ENCODE results near the gene TAC4.

The TAC4 gene

GRCh38 chr17:49819651-49820050, 28.2 kb downstream of the TAC4 start:
- no peak for DNase-seq
- intact Hi-C loops (cut with DNase I): no loop called here

GRCh38 chr17:49819138-49819537, 28.7 kb downstream of the TAC4 start:
- intact Hi-C loops (cut with DNase I): no loop called here
- no peak for DNase-seq

- DNase-seq: no peak
These were observed 29.9 kb downstream of the TAC4 start for GRCh38 chr17:49817993-49818392.

GRCh38 chr17:49815761-49816281, 32.0 kb downstream of the TAC4 start:
- peak in 1 of 10 donors; percentile 15 for DNase-seq
- intact Hi-C loops (cut with DNase I): no loop called here

More at GRCh38 chr17:49817993-49818392, 29.9 kb downstream of the TAC4 start:
- intact Hi-C loops (cut with DNase I): no loop called here

GRCh38 chr17:49814781-49815529, 32.9 kb downstream of the TAC4 start:
- no peak for DNase-seq
- intact Hi-C loops (cut with DNase I): no loop called here

- intact Hi-C loops (cut with DNase I): loop anchor here (10.0 kb wide), 1 partner anchor 64 kb away; no protein-coding TSS in a partner anchor
- no peak for DNase-seq
These were observed 38.8 kb downstream of the TAC4 start for GRCh38 chr17:49809056-49809455.

GRCh38 chr17:49798738-49799137, 49.1 kb downstream of the TAC4 start:
- no peak for DNase-seq

GRCh38 chr17:49798182-49798581, 49.7 kb downstream of the TAC4 start:
- intact Hi-C loops (cut with DNase I): no loop called here
- no peak for DNase-seq

More at GRCh38 chr17:49798738-49799137, 49.1 kb downstream of the TAC4 start:
- intact Hi-C loops (cut with DNase I): no loop called here

- intact Hi-C loops (cut with DNase I): no loop called here
These were observed 52.5 kb downstream of the TAC4 start for GRCh38 chr17:49795372-49795771.

GRCh38 chr17:49793309-49793708, 54.6 kb downstream of the TAC4 start:
- intact Hi-C loops (cut with DNase I): no loop called here

More at GRCh38 chr17:49795372-49795771, 52.5 kb downstream of the TAC4 start:
- DNase-seq: no peak

GRCh38 chr17:49789243-49789578, 58.7 kb downstream of the TAC4 start:
- intact Hi-C loops (cut with DNase I): loop anchor here (2.0 to 10.0 kb wide), 2 partner anchors 80 to 224 kb away; no protein-coding TSS in a partner anchor

More at GRCh38 chr17:49793309-49793708, 54.6 kb downstream of the TAC4 start:
- DNase-seq: no peak

GRCh38 chr17:49788478-49789242, 59.2 kb downstream of the TAC4 start, which contains the start of gene KAT7:
Gene KAT7, plus strand, starts transcription at chr17:49788681. Its CDS starts 154 bp downstream, at chr17:49788835.
- intact Hi-C loops (cut with DNase I): loop anchor here (2.0 to 10.0 kb wide), 2 partner anchors 80 to 224 kb away; no protein-coding TSS in a partner anchor
- peak; percentile 98 to 100 (median 99) for DNase-seq

More at GRCh38 chr17:49789243-49789578, 58.7 kb downstream of the TAC4 start:
- no peak for DNase-seq
